ENCODE data around the gene WDFY3.

Gene WDFY3

DNA sequence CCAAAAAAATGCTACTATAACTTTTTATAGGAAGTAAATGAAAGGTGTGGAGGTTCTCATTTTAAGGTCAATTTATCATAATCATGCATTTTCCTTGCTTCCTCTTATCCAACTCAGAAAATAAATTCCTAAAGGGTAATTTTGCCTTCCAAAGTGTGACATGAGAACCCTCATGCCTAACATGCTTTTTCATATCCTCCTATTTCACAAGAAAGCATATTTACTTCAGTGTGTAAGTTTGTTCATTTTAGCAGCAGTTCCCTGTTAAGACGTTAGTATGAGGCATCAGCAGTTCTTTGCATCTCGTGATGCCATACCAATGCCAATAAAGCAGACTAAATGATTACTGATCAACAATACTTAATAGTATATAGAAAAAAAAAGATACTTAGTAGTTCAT, 18.4 kb downstream of the WDFY3 start:
- Histone ChIP-seq H3K36me3 (ENCODE audit: control insufficient read depth in 2 of 2, insufficient read depth in 2 of 2, low read length in 2 of 2) (no peaks in the 10 kb centered on the region), H3K4me1 (ENCODE audit: control insufficient read depth, insufficient read depth, low read length) (no peaks in the 10 kb centered on the region)

GRCh38 chr4:84944947-84945346, 21.5 kb downstream of the WDFY3 start:
- Histone ChIP-seq H3K4me3 (ENCODE audit: low read length in 2 of 2) (no peak overlapping the region), H3K36me3 (ENCODE audit: control insufficient read depth in 2 of 2, insufficient read depth in 2 of 2, low read length in 2 of 2) (no peaks in the 10 kb centered on the region), H3K4me1 (ENCODE audit: control insufficient read depth, insufficient read depth, low read length) (no peaks in the 10 kb centered on the region), H3K9me3 (ENCODE audit: control insufficient read depth in 2 of 2, low read length in 2 of 2) (no peaks in the 10 kb centered on the region), H3K27me3 (ENCODE audit: control insufficient read depth in 1 of 2, insufficient read depth in 2 of 2, low read length in 2 of 2) (no peaks in the 10 kb centered on the region), H3K27ac (ENCODE audit: low read length) (no peak overlapping the region), H3K9ac (ENCODE audit: low read length in 2 of 2) (no peak overlapping the region)

More for the DNA sequence above, 18.4 kb downstream of the WDFY3 start:
- no peak overlapping the region for H3K9ac ChIP-seq (ENCODE audit: low read length in 2 of 2)
- no peaks in the 10 kb centered on the region for H3K27me3 ChIP-seq (ENCODE audit: control insufficient read depth in 1 of 2, insufficient read depth in 2 of 2, low read length in 2 of 2)
- H3K4me3 ChIP-seq (ENCODE audit: low read length in 2 of 2), result no peak overlapping the region
- H3K27ac ChIP-seq (ENCODE audit: low read length), result no peak overlapping the region
- no peaks in the 10 kb centered on the region for H3K9me3 ChIP-seq (ENCODE audit: control insufficient read depth in 2 of 2, low read length in 2 of 2)

DNA sequence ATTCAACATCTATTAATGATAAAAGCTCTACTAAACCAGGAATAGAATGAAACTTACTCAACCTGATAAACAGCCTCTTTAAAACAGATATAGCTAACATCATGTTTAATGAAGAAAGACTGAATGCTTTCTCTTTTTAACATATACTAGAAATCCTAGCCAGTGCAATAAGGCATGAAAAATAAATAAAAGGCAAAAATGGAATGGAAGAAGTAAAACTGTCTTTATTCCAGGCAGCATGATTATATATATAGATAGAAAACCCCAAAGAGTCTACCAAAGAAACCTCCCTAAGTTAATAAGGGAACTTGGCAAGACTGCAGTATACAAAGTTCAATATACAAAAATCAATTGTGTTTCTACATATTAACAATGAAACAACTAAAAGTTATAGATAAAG, 25.5 kb downstream of the WDFY3 start:
- Histone ChIP-seq H3K4me1 (ENCODE audit: control insufficient read depth, insufficient read depth, low read length) (peaks cover 4% of the 10 kb centered on the region), H3K36me3 (ENCODE audit: control insufficient read depth in 2 of 2, insufficient read depth in 2 of 2, low read length in 2 of 2) (no peaks in the 10 kb centered on the region), H3K27ac (ENCODE audit: low read length) (no peak overlapping the region), H3K9ac (ENCODE audit: low read length in 2 of 2) (no peak overlapping the region), H3K27me3 (ENCODE audit: control insufficient read depth in 1 of 2, insufficient read depth in 2 of 2, low read length in 2 of 2) (no peaks in the 10 kb centered on the region), H3K9me3 (ENCODE audit: control insufficient read depth in 2 of 2, low read length in 2 of 2) (no peaks in the 10 kb centered on the region), H3K4me3 (ENCODE audit: low read length in 2 of 2) (no peak overlapping the region)

GRCh38 chr4:84939113-84939512, 27.4 kb downstream of the WDFY3 start:
- Histone ChIP-seq H3K36me3 (ENCODE audit: control insufficient read depth in 2 of 2, insufficient read depth in 2 of 2, low read length in 2 of 2) (no peaks in the 10 kb centered on the region), H3K9ac (ENCODE audit: low read length in 2 of 2) (no peak overlapping the region), H3K4me1 (ENCODE audit: control insufficient read depth, insufficient read depth, low read length) (peaks cover 4% of the 10 kb centered on the region), H3K27ac (ENCODE audit: low read length) (no peak overlapping the region), H3K27me3 (ENCODE audit: control insufficient read depth in 1 of 2, insufficient read depth in 2 of 2, low read length in 2 of 2) (no peaks in the 10 kb centered on the region), H3K4me3 (ENCODE audit: low read length in 2 of 2) (no peak overlapping the region), H3K9me3 (ENCODE audit: control insufficient read depth in 2 of 2, low read length in 2 of 2) (no peaks in the 10 kb centered on the region)

DNA sequence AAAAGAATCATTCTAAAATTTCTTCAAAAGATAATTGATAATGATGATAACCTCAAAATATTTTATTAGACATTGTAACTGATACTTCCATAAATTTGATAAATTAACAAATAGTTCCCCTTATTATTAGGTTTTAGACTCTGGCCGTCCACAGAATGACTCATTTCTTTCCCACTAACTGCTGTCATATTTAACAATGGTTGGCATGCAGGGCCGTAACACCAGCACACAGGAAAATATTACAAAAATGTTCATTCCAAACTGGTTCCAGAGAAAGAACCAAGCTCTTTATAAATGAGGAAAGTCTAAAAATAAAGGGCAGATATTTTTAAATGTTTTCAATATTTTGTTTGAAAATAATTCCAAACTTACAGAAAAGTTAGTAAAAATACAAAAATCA, 28.2 kb downstream of the WDFY3 start:
- Histone ChIP-seq H3K9ac (ENCODE audit: low read length in 2 of 2) (no peak overlapping the region), H3K27me3 (ENCODE audit: control insufficient read depth in 1 of 2, insufficient read depth in 2 of 2, low read length in 2 of 2) (no peaks in the 10 kb centered on the region), H3K36me3 (ENCODE audit: control insufficient read depth in 2 of 2, insufficient read depth in 2 of 2, low read length in 2 of 2) (no peaks in the 10 kb centered on the region), H3K9me3 (ENCODE audit: control insufficient read depth in 2 of 2, low read length in 2 of 2) (no peaks in the 10 kb centered on the region), H3K4me3 (ENCODE audit: low read length in 2 of 2) (no peak overlapping the region), H3K4me1 (ENCODE audit: control insufficient read depth, insufficient read depth, low read length) (peaks cover 4% of the 10 kb centered on the region), H3K27ac (ENCODE audit: low read length) (no peak overlapping the region)

GRCh38 chr4:84937381-84937977, 29.0 kb downstream of the WDFY3 start:
- no peak overlapping the region for H3K9ac ChIP-seq (ENCODE audit: low read length in 2 of 2)
- H3K36me3 ChIP-seq (ENCODE audit: control insufficient read depth in 2 of 2, insufficient read depth in 2 of 2, low read length in 2 of 2), result no peaks in the 10 kb centered on the region
- H3K27me3 ChIP-seq (ENCODE audit: control insufficient read depth in 1 of 2, insufficient read depth in 2 of 2, low read length in 2 of 2), result no peaks in the 10 kb centered on the region
- H3K27ac ChIP-seq (ENCODE audit: low read length), result no peak overlapping the region
- no peaks in the 10 kb centered on the region for H3K9me3 ChIP-seq (ENCODE audit: control insufficient read depth in 2 of 2, low read length in 2 of 2)
- no peak overlapping the region for H3K4me3 ChIP-seq (ENCODE audit: low read length in 2 of 2)
- H3K4me1 ChIP-seq (ENCODE audit: control insufficient read depth, insufficient read depth, low read length), result peaks cover 4% of the 10 kb centered on the region

GRCh38 chr4:84936123-84936522, 30.4 kb downstream of the WDFY3 start:
- H3K27ac ChIP-seq (ENCODE audit: low read length), result no peak overlapping the region

DNA sequence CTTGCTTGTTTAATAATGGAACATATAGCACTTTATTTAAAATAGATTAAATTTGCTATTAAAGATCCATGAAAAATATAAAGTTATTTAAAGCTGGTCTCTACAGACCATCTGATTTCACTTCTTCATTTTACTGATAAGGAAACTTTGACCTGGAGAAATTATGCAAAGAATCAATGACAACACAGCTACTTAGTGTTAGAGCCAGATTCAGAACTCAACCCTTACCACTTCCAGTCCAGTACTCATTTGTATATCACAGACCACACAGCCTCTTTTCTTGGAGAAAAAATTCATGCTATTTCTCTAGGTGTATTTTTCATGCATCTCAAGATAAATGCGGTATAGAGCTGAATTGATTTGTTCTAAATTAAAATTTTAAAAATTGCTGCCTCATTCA, 34.0 kb downstream of the WDFY3 start:
- Histone ChIP-seq H3K4me3 (ENCODE audit: low read length in 2 of 2) (no peak overlapping the region), H3K4me1 (ENCODE audit: control insufficient read depth, insufficient read depth, low read length) (no peaks in the 10 kb centered on the region), H3K9ac (ENCODE audit: low read length in 2 of 2) (no peak overlapping the region), H3K36me3 (ENCODE audit: control insufficient read depth in 2 of 2, insufficient read depth in 2 of 2, low read length in 2 of 2) (peaks cover 3 to 7% of the 10 kb centered on the region in 2 donors), H3K27me3 (ENCODE audit: control insufficient read depth in 1 of 2, insufficient read depth in 2 of 2, low read length in 2 of 2) (no peaks in the 10 kb centered on the region), H3K9me3 (ENCODE audit: control insufficient read depth in 2 of 2, low read length in 2 of 2) (no peaks in the 10 kb centered on the region), H3K27ac (ENCODE audit: low read length) (no peak overlapping the region)

More at GRCh38 chr4:84936123-84936522, 30.4 kb downstream of the WDFY3 start:
- Histone ChIP-seq H3K9me3 (ENCODE audit: control insufficient read depth in 2 of 2, low read length in 2 of 2) (no peaks in the 10 kb centered on the region), H3K4me1 (ENCODE audit: control insufficient read depth, insufficient read depth, low read length) (peaks cover 4% of the 10 kb centered on the region), H3K4me3 (ENCODE audit: low read length in 2 of 2) (no peak overlapping the region), H3K9ac (ENCODE audit: low read length in 2 of 2) (no peak overlapping the region), H3K27me3 (ENCODE audit: control insufficient read depth in 1 of 2, insufficient read depth in 2 of 2, low read length in 2 of 2) (no peaks in the 10 kb centered on the region), H3K36me3 (ENCODE audit: control insufficient read depth in 2 of 2, insufficient read depth in 2 of 2, low read length in 2 of 2) (peaks cover 0 to 2% of the 10 kb centered on the region in 2 donors)

- Histone ChIP-seq H3K4me3 (ENCODE audit: low read length in 2 of 2) (no peak overlapping the region), H3K4me1 (ENCODE audit: control insufficient read depth, insufficient read depth, low read length) (no peaks in the 10 kb centered on the region), H3K9me3 (ENCODE audit: control insufficient read depth in 2 of 2, low read length in 2 of 2) (no peaks in the 10 kb centered on the region), H3K36me3 (ENCODE audit: control insufficient read depth in 2 of 2, insufficient read depth in 2 of 2, low read length in 2 of 2) (peaks cover 3 to 8% of the 10 kb centered on the region in 2 donors), H3K27ac (ENCODE audit: low read length) (no peak overlapping the region), H3K27me3 (ENCODE audit: control insufficient read depth in 1 of 2, insufficient read depth in 2 of 2, low read length in 2 of 2) (no peaks in the 10 kb centered on the region), H3K9ac (ENCODE audit: low read length in 2 of 2) (no peak overlapping the region)
Observed at GRCh38 chr4:84931961-84932360, 34.5 kb downstream of the WDFY3 start.

GRCh38 chr4:84931274-84931673, 35.2 kb downstream of the WDFY3 start:
- no peak overlapping the region for H3K9ac ChIP-seq (ENCODE audit: low read length in 2 of 2)
- no peaks in the 10 kb centered on the region for H3K4me1 ChIP-seq (ENCODE audit: control insufficient read depth, insufficient read depth, low read length)
- no peak overlapping the region for H3K4me3 ChIP-seq (ENCODE audit: low read length in 2 of 2)
- no peaks in the 10 kb centered on the region for H3K9me3 ChIP-seq (ENCODE audit: control insufficient read depth in 2 of 2, low read length in 2 of 2)
- H3K27me3 ChIP-seq (ENCODE audit: control insufficient read depth in 1 of 2, insufficient read depth in 2 of 2, low read length in 2 of 2), result no peaks in the 10 kb centered on the region
- peaks cover 3 to 8% of the 10 kb centered on the region in 2 donors for H3K36me3 ChIP-seq (ENCODE audit: control insufficient read depth in 2 of 2, insufficient read depth in 2 of 2, low read length in 2 of 2)
- no peak overlapping the region for H3K27ac ChIP-seq (ENCODE audit: low read length)

- Histone ChIP-seq H3K4me1 (ENCODE audit: control insufficient read depth, insufficient read depth, low read length) (no peaks in the 10 kb centered on the region), H3K4me3 (ENCODE audit: low read length in 2 of 2) (no peak overlapping the region)
Observed at GRCh38 chr4:84928089-84928488, 38.4 kb downstream of the WDFY3 start.

More at GRCh38 chr4:84928089-84928488, 38.4 kb downstream of the WDFY3 start:
- H3K27ac ChIP-seq (ENCODE audit: low read length), result no peak overlapping the region
- no peaks in the 10 kb centered on the region for H3K27me3 ChIP-seq (ENCODE audit: control insufficient read depth in 1 of 2, insufficient read depth in 2 of 2, low read length in 2 of 2)
- H3K36me3 ChIP-seq (ENCODE audit: control insufficient read depth in 2 of 2, insufficient read depth in 2 of 2, low read length in 2 of 2), result peaks cover 3 to 8% of the 10 kb centered on the region in 2 donors
- H3K9ac ChIP-seq (ENCODE audit: low read length in 2 of 2), result no peak overlapping the region
- no peaks in the 10 kb centered on the region for H3K9me3 ChIP-seq (ENCODE audit: control insufficient read depth in 2 of 2, low read length in 2 of 2)

All from stomach smooth muscle (tissue), 2 donors.